ENCODE data around the gene GAN.

The GAN gene

GRCh38 chr16:81397058-81397878 lies 82.5 kb downstream of the GAN start:
- H3K36me3 ChIP-seq (ENCODE audit: control insufficient read depth, insufficient read depth, low read length), result no peaks in the 10 kb centered on the region
- H3K27me3 ChIP-seq (ENCODE audit: insufficient read depth, low read length, poor library complexity), result no peaks in the 10 kb centered on the region
- DNase-seq, result no peak
- WGBS (ENCODE audit: extremely low coverage, insufficient coverage, low lambda C conversion rate), result no CpG with 5 or more reads among the region's 21 CpGs
- no peak overlapping the region for H2BK15ac ChIP-seq (replicated peaks; ENCODE audit: low read depth)
- no peak overlapping the region for H2BK120ac ChIP-seq (ENCODE audit: low read depth, low read length)
- no peak overlapping the region for H3K27ac ChIP-seq (ENCODE audit: low read depth, low read length)
- H3K79me2 ChIP-seq (ENCODE audit: control insufficient read depth, insufficient read depth, low read length), result no peaks in the 10 kb centered on the region
- no peak overlapping the region for H3K56ac ChIP-seq (ENCODE audit: low read length)
- no peak overlapping the region for H3K4me2 ChIP-seq (ENCODE audit: low read length)
- no peak overlapping the region for H4K8ac ChIP-seq (ENCODE audit: low read depth, low read length)
- H3K23ac ChIP-seq (ENCODE audit: low read length), result no peak overlapping the region
- no peak overlapping the region for H2BK5ac ChIP-seq (ENCODE audit: low read length)
- no peak overlapping the region for H4K5ac ChIP-seq (ENCODE audit: low read length)
- no peak overlapping the region for H2AK5ac ChIP-seq (ENCODE audit: low read length)
- H3K79me1 ChIP-seq (ENCODE audit: low read length), result no peaks in the 10 kb centered on the region
- no peaks in the 10 kb centered on the region for H3K4me1 ChIP-seq (ENCODE audit: control insufficient read depth, low read depth, low read length)
- H3K4ac ChIP-seq (ENCODE audit: low read depth, low read length), result no peak overlapping the region
- H3K9ac ChIP-seq (ENCODE audit: low read length), result no peak overlapping the region
- H3K18ac ChIP-seq (ENCODE audit: low read length), result no peak overlapping the region
- no peak overlapping the region for H3K4me3 ChIP-seq (ENCODE audit: low read length)

GRCh38 chr16:81397879-81398520 lies 83.2 kb downstream of the GAN start:
- DNase-seq, result no peak
- H4K8ac ChIP-seq (ENCODE audit: low read depth, low read length), result no peak overlapping the region
- no peak overlapping the region for H3K18ac ChIP-seq (ENCODE audit: low read length)
- no peak overlapping the region for H3K4me2 ChIP-seq (ENCODE audit: low read length)
- no CpG with 5 or more reads among the region's 14 CpGs for WGBS (ENCODE audit: extremely low coverage, insufficient coverage, low lambda C conversion rate)
- no peak overlapping the region for H3K27ac ChIP-seq (ENCODE audit: low read depth, low read length)
- H3K79me1 ChIP-seq (ENCODE audit: low read length), result no peaks in the 10 kb centered on the region
- H3K79me2 ChIP-seq (ENCODE audit: control insufficient read depth, insufficient read depth, low read length), result no peaks in the 10 kb centered on the region
- no peak overlapping the region for H3K23ac ChIP-seq (ENCODE audit: low read length)
- H3K27me3 ChIP-seq (ENCODE audit: insufficient read depth, low read length, poor library complexity), result no peaks in the 10 kb centered on the region
- no peak overlapping the region for H4K5ac ChIP-seq (ENCODE audit: low read length)
- H2BK120ac ChIP-seq (ENCODE audit: low read depth, low read length), result no peak overlapping the region
- H3K9ac ChIP-seq (ENCODE audit: low read length), result no peak overlapping the region
- H3K4me3 ChIP-seq (ENCODE audit: low read length), result no peak overlapping the region
- H3K4me1 ChIP-seq (ENCODE audit: control insufficient read depth, low read depth, low read length), result no peaks in the 10 kb centered on the region
- H2BK5ac ChIP-seq (ENCODE audit: low read length), result no peak overlapping the region
- no peak overlapping the region for H3K4ac ChIP-seq (ENCODE audit: low read depth, low read length)
- H2AK5ac ChIP-seq (ENCODE audit: low read length), result no peak overlapping the region
- no peaks in the 10 kb centered on the region for H3K36me3 ChIP-seq (ENCODE audit: control insufficient read depth, insufficient read depth, low read length)
- no peak overlapping the region for H3K56ac ChIP-seq (ENCODE audit: low read length)
- no peak overlapping the region for H2BK15ac ChIP-seq (replicated peaks; ENCODE audit: low read depth)

GRCh38 chr16:81399909-81400308 lies 85.1 kb downstream of the GAN start:
- Histone ChIP-seq H3K4ac (ENCODE audit: low read depth, low read length) (no peak overlapping the region), H2BK120ac (ENCODE audit: low read depth, low read length) (no peak overlapping the region), H3K79me1 (ENCODE audit: low read length) (no peaks in the 10 kb centered on the region), H3K56ac (ENCODE audit: low read length) (no peak overlapping the region), H2BK15ac (replicated peaks; ENCODE audit: low read depth) (no peak overlapping the region), H3K4me2 (ENCODE audit: low read length) (no peak overlapping the region), H3K79me2 (ENCODE audit: control insufficient read depth, insufficient read depth, low read length) (no peaks in the 10 kb centered on the region), H3K4me3 (ENCODE audit: low read length) (no peak overlapping the region), H4K8ac (ENCODE audit: low read depth, low read length) (no peak overlapping the region), H3K36me3 (ENCODE audit: control insufficient read depth, insufficient read depth, low read length) (no peaks in the 10 kb centered on the region), H3K27me3 (ENCODE audit: insufficient read depth, low read length, poor library complexity) (no peaks in the 10 kb centered on the region), H3K18ac (ENCODE audit: low read length) (no peak overlapping the region), H4K5ac (ENCODE audit: low read length) (no peak overlapping the region), H2AK5ac (ENCODE audit: low read length) (no peak overlapping the region), H3K4me1 (ENCODE audit: control insufficient read depth, low read depth, low read length) (no peaks in the 10 kb centered on the region), H3K23ac (ENCODE audit: low read length) (no peak overlapping the region), H3K27ac (ENCODE audit: low read depth, low read length) (no peak overlapping the region), H2BK5ac (ENCODE audit: low read length) (no peak overlapping the region), H3K9ac (ENCODE audit: low read length) (no peak overlapping the region)
- no CpG with 5 or more reads among the region's 1 CpG for WGBS (ENCODE audit: extremely low coverage, insufficient coverage, low lambda C conversion rate)
- no peak for DNase-seq

GRCh38 chr16:81401035-81401950 lies 86.5 kb downstream of the GAN start:
- no CpG with 5 or more reads among the region's 19 CpGs for WGBS (ENCODE audit: extremely low coverage, insufficient coverage, low lambda C conversion rate)
- DNase-seq, result no peak
- H4K8ac ChIP-seq (ENCODE audit: low read depth, low read length), result no peak overlapping the region

GRCh38 chr16:81403208-81403600 lies 88.4 kb downstream of the GAN start:
- H3K27me3 ChIP-seq (ENCODE audit: insufficient read depth, low read length, poor library complexity), result no peaks in the 10 kb centered on the region
- no peak overlapping the region for H4K8ac ChIP-seq (ENCODE audit: low read depth, low read length)
- DNase-seq, result no peak
- H3K4me3 ChIP-seq (ENCODE audit: low read length), result no peak overlapping the region
- H3K56ac ChIP-seq (ENCODE audit: low read length), result no peak overlapping the region
- no peak overlapping the region for H3K4me2 ChIP-seq (ENCODE audit: low read length)
- no peak overlapping the region for H3K18ac ChIP-seq (ENCODE audit: low read length)
- no peak overlapping the region for H3K4ac ChIP-seq (ENCODE audit: low read depth, low read length)
- H2BK5ac ChIP-seq (ENCODE audit: low read length), result no peak overlapping the region
- no peak overlapping the region for H2BK120ac ChIP-seq (ENCODE audit: low read depth, low read length)
- peaks cover 2% of the 10 kb centered on the region for H3K4me1 ChIP-seq (ENCODE audit: control insufficient read depth, low read depth, low read length)
- no peak overlapping the region for H4K5ac ChIP-seq (ENCODE audit: low read length)
- no peaks in the 10 kb centered on the region for H3K36me3 ChIP-seq (ENCODE audit: control insufficient read depth, insufficient read depth, low read length)
- no peaks in the 10 kb centered on the region for H3K79me2 ChIP-seq (ENCODE audit: control insufficient read depth, insufficient read depth, low read length)
- no peak overlapping the region for H3K27ac ChIP-seq (ENCODE audit: low read depth, low read length)
- no peaks in the 10 kb centered on the region for H3K79me1 ChIP-seq (ENCODE audit: low read length)
- no peak overlapping the region for H3K9ac ChIP-seq (ENCODE audit: low read length)
- H2BK15ac ChIP-seq (replicated peaks; ENCODE audit: low read depth), result no peak overlapping the region
- no peak overlapping the region for H2AK5ac ChIP-seq (ENCODE audit: low read length)
- no peak overlapping the region for H3K23ac ChIP-seq (ENCODE audit: low read length)
- no CpG with 5 or more reads among the region's 5 CpGs for WGBS (ENCODE audit: extremely low coverage, insufficient coverage, low lambda C conversion rate)

More at GRCh38 chr16:81401035-81401950, 86.5 kb downstream of the GAN start:
- Histone ChIP-seq H3K4me1 (ENCODE audit: control insufficient read depth, low read depth, low read length) (no peaks in the 10 kb centered on the region), H3K18ac (ENCODE audit: low read length) (no peak overlapping the region), H3K56ac (ENCODE audit: low read length) (no peak overlapping the region), H2BK120ac (ENCODE audit: low read depth, low read length) (no peak overlapping the region), H3K4me3 (ENCODE audit: low read length) (no peak overlapping the region), H2BK15ac (replicated peaks; ENCODE audit: low read depth) (no peak overlapping the region), H3K4ac (ENCODE audit: low read depth, low read length) (no peak overlapping the region), H3K4me2 (ENCODE audit: low read length) (no peak overlapping the region), H3K9ac (ENCODE audit: low read length) (no peak overlapping the region), H3K27me3 (ENCODE audit: insufficient read depth, low read length, poor library complexity) (no peaks in the 10 kb centered on the region), H3K27ac (ENCODE audit: low read depth, low read length) (no peak overlapping the region), H4K5ac (ENCODE audit: low read length) (no peak overlapping the region), H3K79me1 (ENCODE audit: low read length) (no peaks in the 10 kb centered on the region), H2AK5ac (ENCODE audit: low read length) (no peak overlapping the region), H3K79me2 (ENCODE audit: control insufficient read depth, insufficient read depth, low read length) (no peaks in the 10 kb centered on the region), H2BK5ac (ENCODE audit: low read length) (no peak overlapping the region), H3K36me3 (ENCODE audit: control insufficient read depth, insufficient read depth, low read length) (no peaks in the 10 kb centered on the region), H3K23ac (ENCODE audit: low read length) (no peak overlapping the region)

Measured in mesendoderm (in vitro differentiated cells).